Keratinocyte (primary cell): Measurements from ENCODE around the gene PRDX2. TPM values are rescaled to one million over a fixed set of nuclear protein-coding genes. Genes with fewer than 3 reads are reported as not detected.

Experiments used
- DNase-seq: peaks from one replicate; pipeline ENCODE4 v3.0.0-alpha.2; 2011; ENCODE audit warnings: low read depth, missing footprints, low spot score
- FAIRE-seq: peaks from 2 replicates; lab custom pipeline; 2011; peaks lifted over from hg19 to GRCh38; lab: Jason Lieb, UNC
- H2AFZ ChIP-seq: 2 replicates; pipeline ENCODE4 v1.6.0; 2012; ENCODE audit warnings: low read length, control low read depth, inconsistent platforms; ENCODE audit not compliant: control insufficient read depth
- H3K27ac ChIP-seq: 2 replicates; pipeline ENCODE4 v1.5.1; 2011; ENCODE audit warnings: low read length; ENCODE audit not compliant: control insufficient read depth, insufficient read depth
- H3K27me3 ChIP-seq: 3 replicates; pipeline ENCODE4 v1.6.0; 2011; ENCODE audit warnings: low read length; ENCODE audit not compliant: control insufficient read depth, insufficient read depth; ENCODE audit errors: extremely low read depth
- H3K36me3 ChIP-seq, 2 experiments: 2 replicates in 1 of 2; 3 replicates in 1 of 2; pipeline ENCODE4 v1.5.1; 2011; ENCODE audit warnings: low read length in 2 of 2, mild to moderate bottlenecking in 1 of 2; ENCODE audit not compliant: control insufficient read depth in 2 of 2, insufficient read depth in 2 of 2; ENCODE audit errors: extremely low read depth in 1 of 2
- H3K4me1 ChIP-seq: 3 replicates; pipeline ENCODE4 v1.5.1; 2011; ENCODE audit warnings: low read length; ENCODE audit not compliant: control insufficient read depth, insufficient read depth; ENCODE audit errors: extremely low read depth
- H3K4me2 ChIP-seq: 3 replicates; pipeline ENCODE4 v1.6.0; 2011; ENCODE audit warnings: low read depth, low read length; ENCODE audit not compliant: control insufficient read depth, insufficient read depth; ENCODE audit errors: extremely low read depth
- H3K4me3 ChIP-seq, 3 experiments: fragments of 200-600 bp in 1 of 3; sonication (generic) in 1 of 3; 2 replicates in 2 of 3; 3 replicates in 1 of 3; pipeline ENCODE4 v1.5.1; 2011 to 2016; ENCODE audit warnings: low read length in 3 of 3, mild to moderate bottlenecking in 3 of 3, control low read depth in 2 of 3, inconsistent platforms in 1 of 3, low read depth in 1 of 3, mixed read lengths in 1 of 3, mixed run types in 1 of 3, moderate library complexity in 1 of 3; ENCODE audit not compliant: control insufficient read depth in 2 of 3, insufficient read depth in 2 of 3; ENCODE audit errors: extremely low read depth in 1 of 3
- H3K79me2 ChIP-seq: 2 replicates; pipeline ENCODE4 v1.6.0; 2012; ENCODE audit warnings: low read length; ENCODE audit not compliant: control insufficient read depth, insufficient read depth
- H3K9ac ChIP-seq: 3 replicates; pipeline ENCODE4 v1.6.0; 2011; ENCODE audit warnings: low read length; ENCODE audit not compliant: control insufficient read depth, insufficient read depth; ENCODE audit errors: extremely low read depth
- H3K9me1 ChIP-seq: 3 replicates; pipeline ENCODE4 v1.6.0; 2011; ENCODE audit warnings: low read length; ENCODE audit not compliant: control insufficient read depth, insufficient read depth; ENCODE audit errors: extremely low read depth
- H3K9me3 ChIP-seq: 2 replicates; pipeline ENCODE4 v1.5.1; 2012; ENCODE audit warnings: low read depth, low read length; ENCODE audit not compliant: control insufficient read depth
- H4K20me1 ChIP-seq: 3 replicates; pipeline ENCODE4 v1.6.0; 2011; ENCODE audit warnings: low read length; ENCODE audit not compliant: control insufficient read depth, insufficient read depth; ENCODE audit errors: extremely low read depth
- EZH2 ChIP-seq: IDR thresholded peaks from one replicate; pipeline ENCODE4 v1.6.1; 2012; ENCODE audit warnings: inconsistent platforms, mild to moderate bottlenecking, low read length, moderate library complexity
- dilution Hi-C: fragments of 300-500 bp; cut with MboI; formaldehyde crosslinking; loops from one replicate; pipeline ENCODE4 v1.7.0; 2020; ENCODE audit warnings: low sequenced_read_pairs; ENCODE audit not compliant: extremely low pct_ligation_motif_present
- polyA plus RNA-seq, 5 experiments: library from polyadenylated mRNA; depleted of rRNA in 3 of 5; stranded (reverse) in 3 of 5; stranded (forward) in 1 of 5; unstranded in 1 of 5; fragments of >200 nt; gene quantifications; 1 replicate in 1 of 5; 2 replicates in 3 of 5; 3 replicates in 1 of 5; pipeline versions ENCODE4 v1.2.1 to v1.2.3, GENCODE V29; 2011 to 2012; ENCODE audit warnings: missing spikeins in 2 of 5, low read depth in 1 of 5, low replicate concordance in 1 of 5
- TF ChIP-seq, protein P1 (sequence below), 3 experiments: IDR thresholded peaks in 1 of 3; conservative IDR thresholded peaks in 1 of 3; optimal IDR thresholded peaks in 1 of 3; 2 replicates in 2 of 3; 3 replicates in 1 of 3; pipeline versions ENCODE3 to v1.5.1; 2011; ENCODE audit warnings: low read length in 3 of 3, mild to moderate bottlenecking in 3 of 3, moderate library complexity in 2 of 3, control low read depth in 1 of 3, inconsistent platforms in 1 of 3; ENCODE audit not compliant: insufficient read depth in 2 of 3; ENCODE audit errors: extremely low read depth in 1 of 3

Gene PRDX2
- polyA plus RNA-seq, 1 donor (not counting 4 experiments of a cell fraction or from before 2014, with no cell fraction given): 154 TPM

DNA sequence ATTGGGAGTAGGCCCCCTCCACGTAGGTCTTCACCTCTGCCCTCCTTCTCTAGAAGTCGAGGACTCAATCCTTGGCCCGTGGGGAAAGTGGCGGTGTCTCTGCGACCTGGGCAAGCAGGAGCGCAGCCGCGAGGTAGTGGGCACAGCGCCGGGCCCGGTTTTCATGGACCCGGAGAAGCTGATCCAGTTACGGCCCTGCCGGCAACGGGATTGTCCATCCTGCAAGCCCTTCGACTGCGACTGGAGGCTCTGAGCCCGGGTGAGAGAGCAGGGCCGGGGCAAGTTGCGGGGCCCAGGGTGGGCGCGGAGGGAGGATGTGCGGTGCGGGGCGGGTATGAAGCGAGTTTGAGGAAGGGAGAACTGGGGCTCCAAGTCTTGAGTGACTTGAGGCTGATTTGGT, 2.5 kb upstream of the PRDX2 start:
- no peak for TF ChIP-seq EZH2
- TF ChIP-seq, protein P1, sequence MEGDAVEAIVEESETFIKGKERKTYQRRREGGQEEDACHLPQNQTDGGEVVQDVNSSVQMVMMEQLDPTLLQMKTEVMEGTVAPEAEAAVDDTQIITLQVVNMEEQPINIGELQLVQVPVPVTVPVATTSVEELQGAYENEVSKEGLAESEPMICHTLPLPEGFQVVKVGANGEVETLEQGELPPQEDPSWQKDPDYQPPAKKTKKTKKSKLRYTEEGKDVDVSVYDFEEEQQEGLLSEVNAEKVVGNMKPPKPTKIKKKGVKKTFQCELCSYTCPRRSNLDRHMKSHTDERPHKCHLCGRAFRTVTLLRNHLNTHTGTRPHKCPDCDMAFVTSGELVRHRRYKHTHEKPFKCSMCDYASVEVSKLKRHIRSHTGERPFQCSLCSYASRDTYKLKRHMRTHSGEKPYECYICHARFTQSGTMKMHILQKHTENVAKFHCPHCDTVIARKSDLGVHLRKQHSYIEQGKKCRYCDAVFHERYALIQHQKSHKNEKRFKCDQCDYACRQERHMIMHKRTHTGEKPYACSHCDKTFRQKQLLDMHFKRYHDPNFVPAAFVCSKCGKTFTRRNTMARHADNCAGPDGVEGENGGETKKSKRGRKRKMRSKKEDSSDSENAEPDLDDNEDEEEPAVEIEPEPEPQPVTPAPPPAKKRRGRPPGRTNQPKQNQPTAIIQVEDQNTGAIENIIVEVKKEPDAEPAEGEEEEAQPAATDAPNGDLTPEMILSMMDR (optimal IDR thresholded peaks at IDR 0.05 in 1 of 3, IDR thresholded peaks at IDR 0.05 in 1 of 3, conservative IDR thresholded peaks at IDR 0.05 in 1 of 3; ENCODE audit: extremely low read depth in 1 of 3, insufficient read depth in 2 of 3, low read length in 3 of 3): no peak
- no peaks in the 10 kb centered on the region for H3K27me3 ChIP-seq
- no peaks in the 10 kb centered on the region for H3K9me1 ChIP-seq
- FAIRE-seq (no peak), DNase-seq (no peak)
- dilution Hi-C loops: no loop called here
- no peak overlapping the region for H3K27ac ChIP-seq
- no peaks in the 10 kb centered on the region for H3K9me3 ChIP-seq
- no peak overlapping the region for H3K4me3 ChIP-seq
- H4K20me1 ChIP-seq: no peaks in the 10 kb centered on the region
- H3K4me1 ChIP-seq: peaks cover 32% of the 10 kb centered on the region
- H2AFZ ChIP-seq: no peak overlapping the region
- no peak overlapping the region for H3K4me2 ChIP-seq
- H3K36me3 ChIP-seq: peaks cover 2 to 9% of the 10 kb centered on the region in 2 experiments
- H3K9ac ChIP-seq: no peak overlapping the region
- H3K79me2 ChIP-seq: peaks cover 19% of the 10 kb centered on the region

DNA sequence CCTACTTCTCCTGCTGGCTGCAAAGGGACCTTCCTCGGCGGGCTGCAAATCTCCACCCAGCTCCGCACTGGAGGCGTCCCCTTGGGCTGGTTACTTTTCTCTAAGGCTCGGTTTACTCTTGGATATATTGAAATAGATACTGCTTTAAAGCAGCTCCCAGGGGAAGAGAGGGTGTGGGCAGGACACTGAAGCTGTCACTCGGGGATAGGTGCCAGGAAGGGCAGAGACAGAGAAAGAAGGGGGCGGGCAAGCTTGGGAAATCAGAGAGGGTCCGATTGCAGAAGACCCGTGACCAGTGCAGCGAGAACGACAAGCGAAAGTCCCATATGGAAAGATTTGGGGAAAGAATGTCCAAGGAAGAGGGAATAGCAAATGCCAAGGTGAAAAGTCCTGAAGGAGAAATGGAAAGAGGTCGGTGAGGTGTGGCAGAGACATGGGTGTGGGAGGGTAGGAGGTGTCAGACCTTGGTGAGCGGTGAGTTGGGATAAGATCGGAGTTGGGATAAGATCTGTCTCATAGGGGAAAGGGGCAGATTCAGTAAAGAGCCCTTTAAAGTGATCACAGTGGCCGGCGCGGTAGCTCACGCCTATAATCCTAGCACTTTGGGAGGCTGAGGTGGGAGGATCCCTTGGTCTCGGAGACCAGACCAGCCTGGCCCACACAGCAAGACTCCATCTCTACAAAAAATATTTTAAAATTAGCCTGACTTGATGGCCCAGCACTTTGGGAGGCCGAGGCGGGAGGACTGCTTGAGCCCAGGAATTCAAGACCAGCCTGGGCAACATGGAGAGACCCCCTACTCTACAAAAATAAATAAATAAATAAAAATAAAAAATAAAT, 887 bp upstream of the PRDX2 start:
- H3K9me3 ChIP-seq: no peaks in the 10 kb centered on the region
- H3K79me2 ChIP-seq: peaks cover 19% of the 10 kb centered on the region
- H2AFZ ChIP-seq: peak overlapping the region; percentile 93
- FAIRE-seq (no peak), DNase-seq (no peak)
- H3K27me3 ChIP-seq: no peaks in the 10 kb centered on the region
- H3K36me3 ChIP-seq: peaks cover 4 to 9% of the 10 kb centered on the region in 2 experiments
- no peak overlapping the region for H3K27ac ChIP-seq
- peak overlapping the region; percentile 94 for H3K4me2 ChIP-seq
- TF ChIP-seq, protein P1 (optimal IDR thresholded peaks at IDR 0.05 in 1 of 3, IDR thresholded peaks at IDR 0.05 in 1 of 3, conservative IDR thresholded peaks at IDR 0.05 in 1 of 3; ENCODE audit: extremely low read depth in 1 of 3, insufficient read depth in 2 of 3, low read length in 3 of 3): no peak
- TF ChIP-seq EZH2: no peak
- H3K9ac ChIP-seq: peak overlapping the region; percentile 89
- peaks cover 32% of the 10 kb centered on the region for H3K4me1 ChIP-seq
- no peaks in the 10 kb centered on the region for H3K9me1 ChIP-seq
- H3K4me3 ChIP-seq: peak overlapping the region; percentile 87 to 95 (median 92)
- dilution Hi-C loops: no loop called here
- no peaks in the 10 kb centered on the region for H4K20me1 ChIP-seq
